Stimulated activated CD8-positive, alpha-beta memory T cell treated with anti-CD3 and anti-CD28 coated beads, Interleukin-2, amount 100 ng/mL, for 48 hours (primary cell): ENCODE results near the gene ATP6V1B1.

Experiments
- DNase-seq, 2 donors: peaks; one replicate each; pipeline ENCODE4 v3.0.0-alpha.2; 2020; ENCODE audit warnings: low read depth in 2 of 2

The ATP6V1B1 gene

GRCh38 chr2:70926042-70926441 is 9.7 kb upstream of the ATP6V1B1 start:
- no peak for DNase-seq

GRCh38 chr2:70927138-70927537 is 8.6 kb upstream of the ATP6V1B1 start:
- DNase-seq: no peak

DNA sequence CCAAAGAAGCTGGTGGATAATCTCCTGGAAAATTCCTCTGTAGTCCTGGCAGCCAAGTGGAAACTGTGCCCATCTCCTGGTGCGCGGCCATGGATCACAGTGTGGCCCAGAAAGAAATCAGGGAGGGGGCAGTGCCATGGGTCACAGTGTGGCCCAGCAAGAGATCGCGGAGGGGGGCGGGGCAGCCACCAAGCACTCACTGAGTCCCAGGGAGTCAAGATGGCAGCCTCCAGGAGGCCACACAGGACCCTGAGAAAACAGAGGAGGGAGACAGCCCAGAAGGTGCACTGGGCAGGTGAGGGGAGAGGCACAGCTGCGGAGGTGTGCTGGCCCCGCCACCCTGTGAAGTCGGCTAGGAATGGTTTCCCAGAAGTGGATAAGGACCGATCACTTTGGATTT is 8.1 kb upstream of the ATP6V1B1 start:
- no peak for DNase-seq

DNA sequence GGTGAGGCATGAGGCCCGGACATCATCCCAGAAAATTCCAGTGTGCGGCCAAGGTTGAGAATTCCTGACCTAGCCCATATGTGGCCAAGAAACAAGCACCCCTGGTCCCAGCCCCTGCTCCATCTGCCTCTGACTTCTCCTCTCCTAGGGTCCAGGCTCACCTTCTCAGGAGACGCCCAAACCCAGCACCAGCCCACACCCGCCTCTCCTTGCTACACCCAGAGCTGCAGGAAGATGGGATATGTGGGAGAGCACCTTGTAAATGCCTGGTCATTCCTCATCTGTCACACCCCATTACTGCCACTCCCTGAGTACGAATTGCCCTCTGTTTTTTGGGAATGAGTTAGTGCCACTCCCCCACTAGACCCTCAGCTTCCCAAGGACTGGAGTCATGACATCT is 7.3 kb upstream of the ATP6V1B1 start:
- no peak for DNase-seq

- DNase-seq: no peak
Measured at GRCh38 chr2:70930371-70931329, 5.0 kb upstream of the ATP6V1B1 start.

GRCh38 chr2:70931376-70932000 is 4.2 kb upstream of the ATP6V1B1 start:
- DNase-seq: no peak

DNA sequence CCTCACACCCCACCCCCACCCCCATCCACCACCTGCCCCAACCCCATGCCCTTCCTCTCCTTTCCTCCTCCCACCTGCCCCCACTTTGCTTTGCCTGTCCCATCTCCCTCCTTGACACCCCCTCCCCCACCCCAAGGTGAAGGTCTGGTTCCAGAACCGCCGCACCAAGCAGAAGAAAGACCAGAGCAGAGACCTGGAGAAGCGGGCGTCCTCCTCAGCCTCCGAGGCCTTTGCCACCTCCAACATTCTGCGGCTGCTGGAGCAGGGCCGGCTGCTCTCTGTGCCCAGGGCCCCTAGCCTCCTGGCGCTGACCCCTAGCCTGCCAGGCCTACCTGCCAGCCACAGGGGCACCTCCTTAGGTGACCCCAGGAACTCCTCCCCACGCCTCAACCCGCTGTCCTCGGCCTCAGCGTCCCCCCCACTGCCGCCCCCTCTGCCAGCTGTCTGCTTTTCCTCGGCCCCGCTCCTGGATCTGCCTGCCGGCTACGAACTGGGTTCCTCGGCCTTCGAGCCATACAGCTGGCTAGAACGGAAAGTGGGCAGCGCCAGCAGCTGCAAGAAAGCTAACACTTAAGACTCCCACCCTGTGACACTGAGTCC is 3.0 kb upstream of the ATP6V1B1 start:
- no peak for DNase-seq

GRCh38 chr2:70934981-70935380 is 719 bp upstream of the ATP6V1B1 start:
- DNase-seq: no peak

- no peak for DNase-seq
Measured at GRCh38 chr2:70936165-70936978, 672 bp downstream of the ATP6V1B1 start.

DNA sequence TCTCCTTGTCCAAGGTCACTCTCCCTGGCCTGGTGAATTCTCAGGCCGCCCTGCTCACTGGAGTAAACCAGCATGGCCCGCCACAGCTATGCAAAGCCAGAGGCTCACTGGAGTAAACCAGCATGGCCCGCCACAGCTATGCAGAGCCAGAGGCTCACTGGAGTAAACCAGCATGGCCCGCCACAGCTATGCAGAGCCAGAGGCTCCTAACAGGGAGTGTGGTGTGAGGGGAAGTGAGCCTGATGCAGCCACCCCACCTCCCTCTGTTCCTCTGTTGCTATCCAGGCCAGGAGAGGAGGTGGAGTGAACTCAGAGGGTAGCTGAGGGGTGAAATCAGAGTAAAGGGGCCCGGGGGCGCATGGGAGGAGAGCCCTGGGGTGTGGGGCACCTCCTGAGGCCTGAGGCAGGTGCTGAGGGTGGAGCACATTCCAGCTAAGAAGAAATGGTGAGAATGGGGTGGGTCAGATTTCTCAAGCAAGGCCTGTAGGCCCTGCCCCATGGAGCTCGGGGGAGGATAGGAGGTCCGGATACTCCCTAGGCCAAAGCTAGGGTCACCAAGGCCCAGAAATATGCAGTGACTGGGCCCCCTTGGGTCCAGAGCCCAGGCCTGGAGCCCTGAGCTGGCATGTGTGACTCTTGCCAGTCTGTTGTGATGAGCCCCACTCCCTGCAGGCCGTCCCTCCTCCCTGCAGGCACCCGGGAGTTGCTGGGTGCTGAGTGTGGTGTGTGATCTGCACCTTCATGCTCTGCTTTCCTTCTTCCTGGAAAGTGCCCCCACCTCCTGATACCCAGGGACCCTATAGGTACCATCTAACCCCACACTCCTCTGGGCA is 1.5 kb downstream of the ATP6V1B1 start:
- no peak for DNase-seq

DNA sequence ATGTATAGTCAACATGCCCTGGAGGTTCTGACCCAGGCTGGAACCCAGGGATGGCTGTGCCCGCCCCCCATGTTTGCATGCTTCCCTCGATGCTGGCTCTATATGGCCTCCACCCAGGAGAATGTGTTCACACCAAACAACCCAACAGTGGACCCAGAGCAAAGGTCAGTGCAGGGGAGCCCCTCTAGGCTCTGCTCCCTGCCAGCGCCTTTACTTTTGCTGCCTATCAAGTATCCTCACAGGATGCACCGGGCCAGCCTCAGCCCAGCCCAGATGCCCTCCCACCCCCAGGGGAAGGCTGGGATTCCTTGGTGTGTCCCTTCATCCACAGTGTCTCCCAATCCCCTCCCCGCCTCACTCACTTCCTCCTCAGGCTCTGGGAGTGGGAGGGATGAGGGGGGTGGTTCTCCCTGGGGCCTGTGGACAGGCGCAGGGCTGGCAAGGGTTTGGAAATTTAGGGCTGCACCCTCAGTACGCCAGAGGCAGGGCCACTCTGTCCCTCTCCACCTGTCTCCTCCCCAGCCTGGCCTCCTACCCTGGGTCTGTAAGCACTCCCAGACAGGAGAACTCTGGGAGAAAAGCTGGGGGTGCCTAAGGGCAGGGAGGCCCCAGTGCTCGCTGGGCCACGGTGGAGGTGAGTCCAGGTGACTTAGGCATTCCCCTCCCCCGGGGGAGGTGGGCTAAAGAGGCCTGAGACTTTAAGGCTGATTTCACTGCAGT is 2.3 kb downstream of the ATP6V1B1 start:
- no peak for DNase-seq

GRCh38 chr2:70938586-70938950 is 2.9 kb downstream of the ATP6V1B1 start:
- DNase-seq: no peak

GRCh38 chr2:70939001-70939838 is 3.5 kb downstream of the ATP6V1B1 start:
- DNase-seq: no peak

GRCh38 chr2:70939839-70940580 is 4.3 kb downstream of the ATP6V1B1 start:
- DNase-seq: no peak

GRCh38 chr2:70941186-70941585 is 5.5 kb downstream of the ATP6V1B1 start:
- DNase-seq: no peak

DNA sequence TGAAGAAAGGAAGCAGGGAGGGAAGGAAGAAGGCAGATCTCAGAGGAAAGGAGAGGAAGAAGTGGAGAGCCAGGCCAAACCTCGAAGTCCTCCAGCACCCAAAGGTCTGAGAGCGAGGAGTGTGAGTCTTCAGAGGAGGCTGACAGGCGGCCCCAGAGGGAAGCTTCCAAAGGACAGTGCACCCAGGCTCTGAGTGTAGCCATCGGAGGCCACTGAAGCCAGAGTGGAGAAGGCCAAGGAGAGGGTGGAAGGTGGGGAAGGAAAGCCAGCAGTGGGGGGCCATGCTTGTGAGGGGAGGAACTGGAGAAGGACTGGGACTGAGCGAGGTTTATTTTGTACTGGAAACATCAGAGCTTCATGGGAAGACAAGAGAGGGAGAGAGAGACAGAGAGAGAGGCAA is 6.0 kb downstream of the ATP6V1B1 start:
- no peak for DNase-seq

- DNase-seq: no peak
Measured at GRCh38 chr2:70942396-70943204, 6.9 kb downstream of the ATP6V1B1 start.
